ENCODE data around the gene FUT7. TPM values are rescaled to one million over a fixed set of nuclear protein-coding genes. Genes with fewer than 3 reads are reported as not detected.

Gene FUT7
- total RNA-seq, 2 donors from 2014 or later = not detected

DNA sequence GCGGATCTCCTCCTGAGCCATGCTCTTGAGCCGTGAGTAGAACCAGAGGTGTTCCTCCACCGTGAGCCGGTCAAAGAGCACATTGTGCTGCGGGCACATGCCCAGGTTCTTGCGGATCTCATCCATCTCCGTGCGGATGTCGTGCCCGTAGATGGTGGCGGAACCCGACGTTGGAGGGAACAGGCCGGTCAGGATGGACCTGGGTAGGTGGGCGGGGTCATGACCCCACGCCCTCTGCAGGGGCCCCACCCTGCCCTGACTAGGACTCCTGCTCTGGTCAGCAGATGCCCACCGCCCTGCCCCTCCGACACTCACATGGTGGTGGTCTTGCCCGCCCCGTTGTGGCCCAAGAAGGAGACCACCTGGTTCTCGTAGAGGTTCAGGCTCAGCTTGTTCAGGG is 15.9 kb downstream of the FUT7 start:
- intact Hi-C loops (cut with DNase I) = no loop called here
- no peak for TF ChIP-seq CTCF (IDR thresholded peaks at IDR 0.05)
- DNase-seq = no peak
- Histone ChIP-seq H3K9ac (ENCODE audit: low read depth in 2 of 2, low read length in 2 of 2) (no peak overlapping the region), H3K36me3 (no peaks in the 10 kb centered on the region), H3K4me3 (no peak overlapping the region), H3K9me3 (no peaks in the 10 kb centered on the region), H3K27me3 (no peaks in the 10 kb centered on the region), H3K27ac (no peak overlapping the region), H3K4me1 (no peaks in the 10 kb centered on the region)

- Histone ChIP-seq H3K27me3 (no peaks in the 10 kb centered on the region), H3K36me3 (no peaks in the 10 kb centered on the region), H3K9ac (ENCODE audit: low read depth in 2 of 2, low read length in 2 of 2) (no peak overlapping the region), H3K9me3 (no peaks in the 10 kb centered on the region), H3K27ac (no peak overlapping the region), H3K4me1 (no peaks in the 10 kb centered on the region), H3K4me3 (no peak overlapping the region)
- no peak for DNase-seq
- no peak for TF ChIP-seq CTCF (IDR thresholded peaks at IDR 0.05)
- intact Hi-C loops (cut with DNase I) = no loop called here
These were observed 16.4 kb downstream of the FUT7 start for GRCh38 chr9:137015540-137015930.

DNA sequence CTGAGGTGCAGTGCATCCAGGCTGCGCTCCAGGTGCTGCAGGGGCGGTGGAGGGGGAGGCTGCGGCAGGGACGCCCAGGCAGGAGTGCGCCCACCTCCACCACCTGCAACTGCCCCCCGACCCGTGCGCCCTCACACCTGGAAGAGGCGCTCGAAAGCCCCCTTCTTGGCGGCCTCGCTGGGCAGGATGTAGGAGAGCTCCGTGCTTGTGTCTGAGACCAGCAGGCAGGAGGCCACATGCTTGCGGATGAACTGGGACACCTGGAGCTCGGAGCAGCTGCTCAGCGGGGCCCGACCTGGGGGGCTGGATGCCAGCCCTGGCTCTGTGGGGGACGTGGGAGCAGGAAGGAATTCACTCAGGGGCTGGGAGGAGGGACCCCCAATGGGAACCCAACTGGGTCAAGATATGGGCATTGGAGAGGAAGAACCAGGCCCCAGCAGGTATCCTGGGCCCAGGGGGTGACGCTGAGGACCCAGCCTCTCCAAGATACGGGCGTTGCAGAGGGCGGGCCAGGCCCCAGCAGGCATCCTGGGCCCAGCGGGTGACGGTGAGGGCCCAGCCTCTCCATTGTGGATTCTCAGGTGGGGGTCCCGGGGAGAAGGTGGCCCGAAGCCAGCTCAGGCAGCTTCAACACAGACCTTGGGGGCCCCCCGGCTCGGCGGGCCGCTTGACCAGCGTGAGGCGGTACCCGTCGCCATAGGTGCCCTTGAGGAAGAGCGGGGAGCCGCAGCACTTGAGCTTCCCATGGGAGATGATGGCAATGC is 16.9 kb downstream of the FUT7 start:
- no peak overlapping the region for H3K4me3 ChIP-seq
- H3K27ac ChIP-seq = no peak overlapping the region
- intact Hi-C loops (cut with DNase I) = no loop called here
- H3K9me3 ChIP-seq = no peaks in the 10 kb centered on the region
- no peak for DNase-seq
- H3K4me1 ChIP-seq = no peaks in the 10 kb centered on the region
- no peaks in the 10 kb centered on the region for H3K36me3 ChIP-seq
- no peak for TF ChIP-seq CTCF (IDR thresholded peaks at IDR 0.05)
- no peaks in the 10 kb centered on the region for H3K27me3 ChIP-seq
- no peak overlapping the region for H3K9ac ChIP-seq (ENCODE audit: low read depth in 2 of 2, low read length in 2 of 2)

- no peak overlapping the region for H3K9ac ChIP-seq (ENCODE audit: low read depth in 2 of 2, low read length in 2 of 2)
- H3K4me3 ChIP-seq = no peak overlapping the region
- intact Hi-C loops (cut with DNase I) = no loop called here
- no peaks in the 10 kb centered on the region for H3K27me3 ChIP-seq
- no peak for TF ChIP-seq CTCF (IDR thresholded peaks at IDR 0.05)
- no peaks in the 10 kb centered on the region for H3K9me3 ChIP-seq
- no peak overlapping the region for H3K27ac ChIP-seq
- no peaks in the 10 kb centered on the region for H3K36me3 ChIP-seq
- no peak for DNase-seq
- H3K4me1 ChIP-seq = no peaks in the 10 kb centered on the region
These were observed 17.7 kb downstream of the FUT7 start for GRCh38 chr9:137014166-137014565.

GRCh38 chr9:137013571-137013940 is 18.3 kb downstream of the FUT7 start:
- no peak for TF ChIP-seq CTCF (IDR thresholded peaks at IDR 0.05)
- Histone ChIP-seq H3K4me1 (no peaks in the 10 kb centered on the region), H3K9ac (ENCODE audit: low read depth in 2 of 2, low read length in 2 of 2) (no peak overlapping the region), H3K27me3 (no peaks in the 10 kb centered on the region), H3K36me3 (no peaks in the 10 kb centered on the region), H3K4me3 (no peak overlapping the region), H3K27ac (no peak overlapping the region), H3K9me3 (no peaks in the 10 kb centered on the region)
- no peak for DNase-seq
- intact Hi-C loops (cut with DNase I) = no loop called here
